H9 (cell line): ENCODE results near the gene CARTPT. TPM values are rescaled to one million over a fixed set of nuclear protein-coding genes. Genes with fewer than 3 reads are reported as not detected.

Source experiments
- DNase-seq: peaks from one replicate; pipeline ENCODE4 v3.0.0-alpha.2; 2017
- H2AFZ ChIP-seq: one replicate; pipeline ENCODE4 v1.6.1; 2013; ENCODE audit warnings: mild to moderate bottlenecking, low read length, control low read depth, moderate library complexity
- H2AK5ac ChIP-seq: 2 replicates; pipeline ENCODE4 v1.6.1; 2013; ENCODE audit warnings: low read length, control low read depth, mixed read lengths; ENCODE audit not compliant: insufficient read length
- H2BK120ac ChIP-seq: one replicate; pipeline ENCODE4 v1.6.1; 2013; ENCODE audit warnings: low read depth, mild to moderate bottlenecking, low read length, control low read depth, inconsistent platforms; ENCODE audit not compliant: poor library complexity, severe bottlenecking
- H2BK12ac ChIP-seq: 2 replicates; pipeline ENCODE4 v1.6.1; 2013; ENCODE audit warnings: low read length, control low read depth, mixed read lengths, low read depth; ENCODE audit not compliant: insufficient read length
- H2BK15ac ChIP-seq: 2 replicates; pipeline ENCODE4 v1.6.1; 2013; ENCODE audit warnings: low read depth, low read length, control low read depth
- H2BK20ac ChIP-seq: one replicate; pipeline ENCODE4 v1.6.1; 2013; ENCODE audit warnings: low read depth, mild to moderate bottlenecking, low read length, control low read depth, inconsistent platforms; ENCODE audit not compliant: poor library complexity, severe bottlenecking
- H2BK5ac ChIP-seq: 2 replicates; pipeline ENCODE4 v1.6.1; 2013; ENCODE audit warnings: low read length, control low read depth, mixed read lengths; ENCODE audit not compliant: insufficient read length
- H3K14ac ChIP-seq: 2 replicates; pipeline ENCODE4 v1.6.1; 2013; ENCODE audit warnings: low read length, control low read depth; ENCODE audit not compliant: insufficient read depth
- H3K18ac ChIP-seq: 2 replicates; pipeline ENCODE4 v1.6.1; 2013; ENCODE audit warnings: low read depth, mild to moderate bottlenecking, mixed read lengths, low read length, control low read depth; ENCODE audit not compliant: insufficient read length
- H3K23ac ChIP-seq: 2 replicates; pipeline ENCODE4 v1.6.1; 2013; ENCODE audit warnings: low read length, control low read depth, mixed read lengths, low read depth; ENCODE audit not compliant: insufficient read length
- H3K23me2 ChIP-seq: 2 replicates; pipeline ENCODE4 v1.6.1; 2013; ENCODE audit warnings: low read depth, mild to moderate bottlenecking, mixed read lengths, low read length, control low read depth; ENCODE audit not compliant: insufficient read length, poor library complexity, severe bottlenecking
- H3K27ac ChIP-seq: 2 replicates; pipeline ENCODE4 v1.5.1; 2013; ENCODE audit warnings: low read length, control low read depth, mixed read lengths, low read depth; ENCODE audit not compliant: insufficient read length
- H3K27me3 ChIP-seq: 2 replicates; pipeline ENCODE4 v1.6.1; 2013; ENCODE audit warnings: low read length, control low read depth, inconsistent platforms; ENCODE audit not compliant: insufficient read depth
- H3K4ac ChIP-seq: 2 replicates; pipeline ENCODE4 v1.6.1; 2013; ENCODE audit warnings: low read depth, mild to moderate bottlenecking, control low read depth, inconsistent platforms, low read length, moderate library complexity
- H3K4me1 ChIP-seq: 2 replicates; pipeline ENCODE4 v1.6.1; 2013; ENCODE audit warnings: low read length, control low read depth, inconsistent platforms; ENCODE audit not compliant: insufficient read depth
- H3K4me2 ChIP-seq: 2 replicates; pipeline ENCODE4 v1.6.1; 2013; ENCODE audit warnings: low read length, control low read depth, mixed read lengths; ENCODE audit not compliant: insufficient read length, insufficient read depth
- H3K56ac ChIP-seq: 2 replicates; pipeline ENCODE4 v1.6.1; 2013; ENCODE audit warnings: low read depth, mild to moderate bottlenecking, mixed read lengths, low read length, control low read depth; ENCODE audit not compliant: insufficient read length
- H3K79me1 ChIP-seq: 2 replicates; pipeline ENCODE4 v1.6.1; 2013; ENCODE audit warnings: low read depth, mild to moderate bottlenecking, moderate library complexity, low read length, control low read depth, inconsistent platforms; ENCODE audit not compliant: insufficient read depth, poor library complexity, severe bottlenecking
- H3K79me2 ChIP-seq: 2 replicates; pipeline ENCODE4 v1.6.1; 2013; ENCODE audit warnings: low read length, control low read depth, inconsistent platforms; ENCODE audit not compliant: insufficient read depth
- H3K9ac ChIP-seq: 2 replicates; pipeline ENCODE4 v1.6.1; 2013; ENCODE audit warnings: low read length, control low read depth, mixed read lengths; ENCODE audit not compliant: insufficient read length; ENCODE audit errors: extremely low read depth
- H3K9me3 ChIP-seq: one replicate; pipeline ENCODE4 v1.6.1; 2013; ENCODE audit warnings: low read depth, low read length, inconsistent platforms; ENCODE audit not compliant: control insufficient read depth
- H3T11ph ChIP-seq: one replicate; pipeline ENCODE4 v1.6.1; 2013; ENCODE audit warnings: mild to moderate bottlenecking, low read length, control low read depth, inconsistent platforms
- H4K20me1 ChIP-seq: one replicate; pipeline ENCODE4 v1.6.1; 2013; ENCODE audit not compliant: control insufficient read depth, insufficient read length, insufficient read depth
- H4K5ac ChIP-seq: 2 replicates; pipeline ENCODE4 v1.6.1; 2013; ENCODE audit warnings: low read depth, mild to moderate bottlenecking, mixed read lengths, low read length, control low read depth; ENCODE audit not compliant: insufficient read length
- H4K8ac ChIP-seq: replicated peaks from 2 replicates; pipeline ENCODE4 v1.6.1; 2013; ENCODE audit warnings: low read length, control low read depth, mixed read lengths, low read depth; ENCODE audit not compliant: insufficient read length
- H4K91ac ChIP-seq: 2 replicates; pipeline ENCODE4 v1.6.1; 2013; ENCODE audit warnings: low read depth, mild to moderate bottlenecking, moderate library complexity, mixed read lengths, low read length, control low read depth; ENCODE audit not compliant: insufficient read length
- H3K27ac Mint-ChIP-seq, 3 experiments: 2 replicates in 2 of 3; 3 replicates in 1 of 3; pipeline ENCODE4 v1.8.0; 2020 to 2021; ENCODE audit warnings: mixed read lengths in 3 of 3, mild to moderate bottlenecking in 1 of 3, moderate library complexity in 1 of 3
- H3K27me3 Mint-ChIP-seq: 2 replicates; pipeline ENCODE4 v1.8.0; 2021; ENCODE audit warnings: low read depth, mild to moderate bottlenecking, moderate library complexity, mixed read lengths
- H3K36me3 Mint-ChIP-seq, 3 experiments: 2 replicates in 2 of 3; 3 replicates in 1 of 3; pipeline ENCODE4 v1.8.0; 2020 to 2021; ENCODE audit warnings: low read depth in 3 of 3, mixed read lengths in 3 of 3; ENCODE audit not compliant: insufficient read depth in 1 of 3
- H3K4me1 Mint-ChIP-seq, 2 experiments: 2 replicates each; pipeline ENCODE4 v1.8.0; 2020; ENCODE audit warnings: mixed read lengths in 2 of 2
- H3K4me3 Mint-ChIP-seq, 2 experiments: 2 replicates in 1 of 2; 3 replicates in 1 of 2; pipeline ENCODE4 v1.8.0; 2020 to 2021; ENCODE audit warnings: mild to moderate bottlenecking in 2 of 2, mixed read lengths in 2 of 2, moderate library complexity in 1 of 2
- H3K9me3 Mint-ChIP-seq, 2 experiments: 2 replicates in 1 of 2; 3 replicates in 1 of 2; pipeline ENCODE4 v1.8.0; 2020; ENCODE audit warnings: mild to moderate bottlenecking in 2 of 2, mixed read lengths in 2 of 2, moderate library complexity in 1 of 2
- WGBS: extraction: QIAGEN DNeasy Blood & Tissue Kit; methylation state at CpG from one replicate; pipeline ENCODE4 v1.1.7; 2013; ENCODE audit warnings: missing lambda C conversion rate, low lambda C conversion rate, mixed read lengths; ENCODE audit not compliant: insufficient read length; ENCODE audit errors: extremely low coverage; 5-methylcytosine and 5-hydroxymethylcytosine counted together
- total RNA-seq: library from RNA; stranded (reverse); gene quantifications from 2 replicates; pipeline ENCODE4 v1.2.1, GENCODE V29; 2021
- TF ChIP-seq, protein P1 (sequence below): fragments of 200-600 bp; sonication (generic); conservative IDR thresholded peaks from 3 replicates; pipeline ENCODE4 v1.8.0; 2021; ENCODE audit warnings: antibody characterized with exemption, mild to moderate bottlenecking

The CARTPT gene
- total RNA-seq, 1 experiment from 2014 or later, result not detected

GRCh38 chr5:71732011-71732410, 12.9 kb downstream of the CARTPT start:
- no peak overlapping the region for H2BK120ac ChIP-seq
- WGBS, result no CpG with 5 or more reads among the region's 1 CpG

More at GRCh38 chr5:71732011-71732410, 12.9 kb downstream of the CARTPT start:
- Mint-ChIP-seq H3K27me3 (peaks cover 12% of the 10 kb centered on the region), H3K36me3 (no peaks in the 10 kb centered on the region), H3K9me3 (peaks cover 0 to 3% of the 10 kb centered on the region in 2 experiments; a peak in 1 of 5 replicates), H3K4me3 (no peak overlapping the region), H3K27ac (no peak overlapping the region), H3K4me1 (no peaks in the 10 kb centered on the region)
- Histone ChIP-seq H3K23me2 (no peaks in the 10 kb centered on the region), H4K5ac (no peak overlapping the region), H3K4me1 (no peaks in the 10 kb centered on the region), H3K23ac (no peak overlapping the region), H3T11ph (no peak overlapping the region), H2BK15ac (no peak overlapping the region), H4K91ac (no peak overlapping the region), H2BK5ac (no peak overlapping the region), H3K14ac (no peak overlapping the region), H3K9ac (no peak overlapping the region), H2BK20ac (no peak overlapping the region), H3K27ac (no peak overlapping the region), H2AFZ (no peak overlapping the region), H3K9me3 (no peaks in the 10 kb centered on the region), H3K27me3 (no peaks in the 10 kb centered on the region), H3K56ac (no peak overlapping the region), H4K20me1 (no peaks in the 10 kb centered on the region), H3K79me1 (no peaks in the 10 kb centered on the region), H2BK12ac (no peak overlapping the region), H2AK5ac (no peak overlapping the region), H3K4ac (no peak overlapping the region), H3K4me2 (no peak overlapping the region), H4K8ac (no peak overlapping the region), H3K79me2 (no peaks in the 10 kb centered on the region), H3K18ac (no peak overlapping the region)
- DNase-seq, result no peak
- TF ChIP-seq, protein P1, sequence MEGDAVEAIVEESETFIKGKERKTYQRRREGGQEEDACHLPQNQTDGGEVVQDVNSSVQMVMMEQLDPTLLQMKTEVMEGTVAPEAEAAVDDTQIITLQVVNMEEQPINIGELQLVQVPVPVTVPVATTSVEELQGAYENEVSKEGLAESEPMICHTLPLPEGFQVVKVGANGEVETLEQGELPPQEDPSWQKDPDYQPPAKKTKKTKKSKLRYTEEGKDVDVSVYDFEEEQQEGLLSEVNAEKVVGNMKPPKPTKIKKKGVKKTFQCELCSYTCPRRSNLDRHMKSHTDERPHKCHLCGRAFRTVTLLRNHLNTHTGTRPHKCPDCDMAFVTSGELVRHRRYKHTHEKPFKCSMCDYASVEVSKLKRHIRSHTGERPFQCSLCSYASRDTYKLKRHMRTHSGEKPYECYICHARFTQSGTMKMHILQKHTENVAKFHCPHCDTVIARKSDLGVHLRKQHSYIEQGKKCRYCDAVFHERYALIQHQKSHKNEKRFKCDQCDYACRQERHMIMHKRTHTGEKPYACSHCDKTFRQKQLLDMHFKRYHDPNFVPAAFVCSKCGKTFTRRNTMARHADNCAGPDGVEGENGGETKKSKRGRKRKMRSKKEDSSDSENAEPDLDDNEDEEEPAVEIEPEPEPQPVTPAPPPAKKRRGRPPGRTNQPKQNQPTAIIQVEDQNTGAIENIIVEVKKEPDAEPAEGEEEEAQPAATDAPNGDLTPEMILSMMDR, result no peak
